Endothelial cell of umbilical vein (primary cell): ENCODE data around the gene SYNE1. TPM values are rescaled to one million over a fixed set of nuclear protein-coding genes. Genes with fewer than 3 reads are reported as not detected.

ENCODE experiments used
- BruUV-seq: library from RNA; stranded (reverse); fragments of 400-500 nt; replicated peaks from 2 replicates; lab custom pipeline; 2021; lab: Mats Ljungman, UMichigan
- CTCF ChIA-PET: fragments of 300-600, 350-600 bp; sonication (Branson Sonifier 250); formaldehyde crosslinking; loops from one replicate; lab custom pipeline; 2021; ENCODE audit warnings: antibody characterized with exemption, inconsistent platforms; lab: Charles Lee
- POLR2A ChIA-PET: fragments of 300-600, 350-600 bp; sonication (Branson Sonifier 250); formaldehyde crosslinking; loops from one replicate; lab custom pipeline; 2021; ENCODE audit warnings: antibody characterized with exemption, inconsistent platforms; lab: Charles Lee
- DNase-seq: peaks from one replicate; pipeline ENCODE4 v3.0.0-alpha.2; 2011; ENCODE audit warnings: low read depth, low spot score
- FAIRE-seq: peaks from 2 replicates; lab custom pipeline; 2011; peaks lifted over from hg19 to GRCh38; lab: Jason Lieb, UNC
- H2AFZ ChIP-seq: 2 replicates; pipeline ENCODE4 v1.6.0; 2012; ENCODE audit warnings: low read depth, low read length, control low read depth, inconsistent platforms
- H3K27ac ChIP-seq: 2 replicates; pipeline ENCODE4 v1.5.1; 2011; ENCODE audit warnings: low read depth, mild to moderate bottlenecking, control low read depth, low read length, moderate library complexity; ENCODE audit not compliant: insufficient read depth
- H3K27me3 ChIP-seq, 2 experiments: 2 replicates each; pipeline versions ENCODE4 v1.6.0 to v1.6.1; 2011; ENCODE audit warnings: low read length in 2 of 2, mixed read lengths in 1 of 2; ENCODE audit not compliant: control insufficient read depth in 2 of 2, insufficient read depth in 2 of 2
- H3K36me3 ChIP-seq, 2 experiments: 2 replicates in 1 of 2; 3 replicates in 1 of 2; pipeline ENCODE4 v1.5.1; 2011; ENCODE audit warnings: low read length in 2 of 2, mild to moderate bottlenecking in 1 of 2, moderate library complexity in 1 of 2; ENCODE audit not compliant: control insufficient read depth in 2 of 2, insufficient read depth in 2 of 2; ENCODE audit errors: extremely low read depth in 1 of 2
- H3K4me1 ChIP-seq: 3 replicates; pipeline ENCODE4 v1.5.1; 2011; ENCODE audit warnings: mild to moderate bottlenecking, low read length; ENCODE audit not compliant: control insufficient read depth, insufficient read depth; ENCODE audit errors: extremely low read depth
- H3K4me2 ChIP-seq: 2 replicates; pipeline ENCODE4 v1.6.1; 2011; ENCODE audit warnings: low read length, control low read depth, mixed read lengths; ENCODE audit not compliant: insufficient read depth
- H3K4me3 ChIP-seq, 3 experiments: fragments of 200-600 bp in 1 of 3; sonication (generic), shearing (Covaris generic) in 1 of 3; replicated peaks in 1 of 3; 2 replicates each; pipeline ENCODE4 v1.5.1; 2011 to 2016; ENCODE audit warnings: control low read depth in 3 of 3, low read length in 3 of 3, mild to moderate bottlenecking in 2 of 3, inconsistent platforms in 1 of 3, low read depth in 1 of 3, moderate library complexity in 1 of 3; ENCODE audit not compliant: insufficient read depth in 1 of 3
- H3K79me2 ChIP-seq: 2 replicates; pipeline ENCODE4 v1.6.0; 2012; ENCODE audit warnings: low read length, inconsistent platforms; ENCODE audit not compliant: control insufficient read depth, insufficient read depth
- H3K9ac ChIP-seq: replicated peaks from 2 replicates; pipeline ENCODE3; 2011; ENCODE audit warnings: low read length, control low read depth; ENCODE audit not compliant: insufficient read depth; ENCODE audit errors: extremely low read depth
- H3K9me1 ChIP-seq: replicated peaks from 3 replicates; pipeline ENCODE4 v1.6.0; 2011; ENCODE audit warnings: mild to moderate bottlenecking, low read length; ENCODE audit not compliant: control insufficient read depth, insufficient read depth; ENCODE audit errors: extremely low read depth
- H3K9me3 ChIP-seq: replicated peaks from 2 replicates; pipeline ENCODE4 v1.5.1; 2012; ENCODE audit warnings: low read length, inconsistent platforms; ENCODE audit not compliant: control insufficient read depth, insufficient read depth
- H4K20me1 ChIP-seq: replicated peaks from 2 replicates; pipeline ENCODE3; 2011; ENCODE audit warnings: mild to moderate bottlenecking, low read length; ENCODE audit not compliant: control insufficient read depth, insufficient read depth; ENCODE audit errors: extremely low read depth
- EZH2 ChIP-seq: IDR thresholded peaks from 2 replicates; pipeline ENCODE4 v1.6.1; 2012; ENCODE audit warnings: borderline replicate concordance, low read depth, mild to moderate bottlenecking, moderate library complexity, low read length, inconsistent platforms; ENCODE audit not compliant: severe bottlenecking
- FOS ChIP-seq: IDR thresholded peaks from 2 replicates; pipeline ENCODE4 v1.6.1; 2011; ENCODE audit warnings: mild to moderate bottlenecking, low read length, moderate library complexity, borderline replicate concordance; ENCODE audit not compliant: insufficient read depth
- GATA2 ChIP-seq: IDR thresholded peaks from 2 replicates; pipeline ENCODE4 v1.7.0; 2011; ENCODE audit warnings: low read depth, mild to moderate bottlenecking, moderate library complexity, mixed read lengths, low read length; ENCODE audit not compliant: insufficient read length, insufficient read depth
- JUN ChIP-seq: IDR thresholded peaks from 2 replicates; pipeline ENCODE4 v1.6.1; 2011; ENCODE audit warnings: borderline replicate concordance, low read depth; ENCODE audit not compliant: insufficient read length, insufficient read depth
- MYC ChIP-seq: IDR thresholded peaks from one replicate; pipeline ENCODE4 v1.6.1; 2011; ENCODE audit warnings: mild to moderate bottlenecking, low read depth, low read length
- POLR2A ChIP-seq: IDR thresholded peaks from 2 replicates; pipeline ENCODE4 v1.6.1; 2012; ENCODE audit warnings: low read depth, mild to moderate bottlenecking, control low read depth, low read length
- POLR2AphosphoS5 ChIP-seq: IDR thresholded peaks from 2 replicates; pipeline ENCODE4 v1.6.1; 2012; ENCODE audit warnings: low read depth, mild to moderate bottlenecking, control low read depth, low read length, moderate library complexity; ENCODE audit not compliant: insufficient read depth
- dilution Hi-C: fragments of 300-500 bp; cut with MboI; formaldehyde crosslinking; loops from one replicate; pipeline ENCODE4 v1.15.0; 2019; ENCODE audit warnings: low sequenced_read_pairs; ENCODE audit not compliant: extremely low pct_ligation_motif_present
- intact Hi-C: fragments of 100-400 bp; cut with micrococcal nuclease; formaldehyde crosslinking; loops from one replicate; pipeline ENCODE4 v1.10.0; 2022
- polyA plus RNA-seq, 4 experiments: library from polyadenylated mRNA; depleted of rRNA in 3 of 4; stranded (reverse) in 3 of 4; unstranded in 1 of 4; fragments of >200 nt; gene quantifications; 2 replicates each; pipeline versions ENCODE4 v1.2.1 to v1.2.3, GENCODE V29; 2011 to 2012; ENCODE audit warnings: missing spikeins in 1 of 4
- total RNA-seq: library from RNA; stranded (reverse); gene quantifications from 2 replicates; pipeline ENCODE4 v1.2.3, GENCODE V29; 2021
- TF ChIP-seq, protein P1 (sequence below): IDR thresholded peaks from 2 replicates; pipeline ENCODE4 v1.6.1; 2011; ENCODE audit not compliant: insufficient read depth, insufficient read length
- TF ChIP-seq, protein P2 (sequence below), 2 donors: IDR thresholded peaks; 1 replicate in 1 of 2; 2 replicates in 1 of 2; pipeline ENCODE4 v1.5.1; 2011; ENCODE audit warnings: low read length in 2 of 2, mild to moderate bottlenecking in 2 of 2, moderate library complexity in 2 of 2, control low read depth in 1 of 2, inconsistent platforms in 1 of 2, low read depth in 1 of 2; ENCODE audit not compliant: insufficient read depth in 1 of 2; ENCODE audit errors: extremely low read depth in 1 of 2

The SYNE1 gene
- total and polyA plus RNA-seq, 2 donors (not counting 3 experiments of a cell fraction or from before 2014, with no cell fraction given), result 26.5 to 52.3 TPM

DNA sequence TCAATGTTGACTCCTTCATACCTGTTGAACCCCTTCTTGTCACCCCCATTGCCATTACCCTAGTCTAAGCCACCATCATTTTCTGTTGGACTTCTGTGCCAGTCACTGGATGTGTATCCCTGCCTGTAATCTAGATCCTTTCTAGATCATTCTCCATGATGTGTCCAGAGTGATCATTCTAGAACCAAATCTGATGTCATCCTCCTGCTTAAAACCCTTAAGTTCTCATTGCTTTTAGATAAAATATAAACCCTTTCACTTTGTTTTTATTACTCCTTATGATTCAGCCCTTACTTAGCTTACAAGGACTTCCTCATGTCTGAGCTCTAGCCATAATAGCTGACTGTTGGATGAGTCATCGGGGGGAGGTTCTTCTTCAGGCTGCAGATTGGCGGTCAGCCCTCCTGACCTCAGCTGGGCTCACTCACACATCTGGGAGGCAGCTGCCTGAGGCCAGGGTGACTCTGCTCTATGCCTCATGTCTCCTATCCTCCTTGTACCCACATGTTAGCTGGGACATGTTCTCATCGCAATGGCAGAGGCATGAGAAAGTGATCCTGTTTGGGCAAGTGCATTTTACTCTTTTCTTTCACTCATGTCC lies 542.1 kb downstream of the SYNE1 start:
- dilution Hi-C loops, result no loop called here
- Histone ChIP-seq H3K27me3 (no peaks in the 10 kb centered on the region), H3K9me1 (no peaks in the 10 kb centered on the region), H3K4me1 (peaks cover 42% of the 10 kb centered on the region), H3K36me3 (no peaks in the 10 kb centered on the region), H3K9ac (no peak overlapping the region), H3K4me3 (no peak overlapping the region), H3K79me2 (no peaks in the 10 kb centered on the region), H3K4me2 (no peak overlapping the region), H3K27ac (peak overlapping the region; percentile 74), H4K20me1 (no peaks in the 10 kb centered on the region), H2AFZ (no peak overlapping the region), H3K9me3 (no peaks in the 10 kb centered on the region)
- peak; percentile 97 for DNase-seq
- TF ChIP-seq FOS, result peak; percentile 100
- TF ChIP-seq MYC, result peak; percentile 60
- TF ChIP-seq EZH2, result no peak
- TF ChIP-seq, protein P1, sequence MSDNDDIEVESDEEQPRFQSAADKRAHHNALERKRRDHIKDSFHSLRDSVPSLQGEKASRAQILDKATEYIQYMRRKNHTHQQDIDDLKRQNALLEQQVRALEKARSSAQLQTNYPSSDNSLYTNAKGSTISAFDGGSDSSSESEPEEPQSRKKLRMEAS, result no peak
- TF ChIP-seq, protein P2, sequence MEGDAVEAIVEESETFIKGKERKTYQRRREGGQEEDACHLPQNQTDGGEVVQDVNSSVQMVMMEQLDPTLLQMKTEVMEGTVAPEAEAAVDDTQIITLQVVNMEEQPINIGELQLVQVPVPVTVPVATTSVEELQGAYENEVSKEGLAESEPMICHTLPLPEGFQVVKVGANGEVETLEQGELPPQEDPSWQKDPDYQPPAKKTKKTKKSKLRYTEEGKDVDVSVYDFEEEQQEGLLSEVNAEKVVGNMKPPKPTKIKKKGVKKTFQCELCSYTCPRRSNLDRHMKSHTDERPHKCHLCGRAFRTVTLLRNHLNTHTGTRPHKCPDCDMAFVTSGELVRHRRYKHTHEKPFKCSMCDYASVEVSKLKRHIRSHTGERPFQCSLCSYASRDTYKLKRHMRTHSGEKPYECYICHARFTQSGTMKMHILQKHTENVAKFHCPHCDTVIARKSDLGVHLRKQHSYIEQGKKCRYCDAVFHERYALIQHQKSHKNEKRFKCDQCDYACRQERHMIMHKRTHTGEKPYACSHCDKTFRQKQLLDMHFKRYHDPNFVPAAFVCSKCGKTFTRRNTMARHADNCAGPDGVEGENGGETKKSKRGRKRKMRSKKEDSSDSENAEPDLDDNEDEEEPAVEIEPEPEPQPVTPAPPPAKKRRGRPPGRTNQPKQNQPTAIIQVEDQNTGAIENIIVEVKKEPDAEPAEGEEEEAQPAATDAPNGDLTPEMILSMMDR (IDR thresholded peaks at IDR 0.05; ENCODE audit: extremely low read depth in 1 of 2, insufficient read depth in 1 of 2, low read depth in 1 of 2, low read length in 2 of 2), result no peak
- TF ChIP-seq POLR2AphosphoS5, result peak; percentile 93
- TF ChIP-seq JUN, result peak; percentile 98
- no peak for TF ChIP-seq POLR2A
- peak; percentile 79 for TF ChIP-seq GATA2
- ChIA-PET POLR2A (no interaction called here), CTCF (interaction anchor here (0.9 to 2.1 kb wide), 3 partner anchors 15 to 330 kb away, joined by 4 to 10 read pairs (median 6); no protein-coding TSS in a partner anchor)
- intact Hi-C loops, result loop anchor here (1.0 to 5.0 kb wide), 4 partner anchors 17 to 643 kb away; partner anchors contain the start of gene RMND1
- BruUV-seq, result no TSS peak
- FAIRE-seq, result peak; percentile 98
